Esophagus muscularis mucosa (tissue), 4 donors: ENCODE measurements around the gene MTFP1. TPM values are rescaled to one million over a fixed set of nuclear protein-coding genes. Genes with fewer than 3 reads are reported as not detected.
"Not testable (repeated sequence)": the region's sequence is repeated elsewhere in the genome, so short reads cannot be mapped to it uniquely, and the experiment has no call there.

ENCODE experiments used
- DNase-seq: peaks from one replicate; pipeline ENCODE4 v3.0.0-alpha.2; 2017; ENCODE audit errors: extremely low spot score
- H3K27ac ChIP-seq, 4 donors: fragments of 200-600 bp; sonication (generic); replicated peaks in 1 of 4; 1 replicate in 3 of 4; 2 replicates in 1 of 4; pipeline ENCODE4 v1.5.1; 2016 to 2019; ENCODE audit warnings: mild to moderate bottlenecking in 1 of 4
- H3K27me3 ChIP-seq, 4 donors: fragments of 200-600 bp; sonication (generic); one replicate each; pipeline versions ENCODE4 v1.5.1 to v1.6.0; 2016 to 2019
- H3K36me3 ChIP-seq, 4 donors: fragments of 200-600 bp; sonication (generic); one replicate each; pipeline ENCODE4 v1.5.1; 2016 to 2019
- H3K4me1 ChIP-seq, 4 donors: fragments of 200-600 bp; sonication (generic); one replicate each; pipeline ENCODE4 v1.5.1; 2016 to 2019
- H3K4me3 ChIP-seq, 4 donors: fragments of 200-600 bp; sonication (generic); 1 replicate in 2 of 4; 2 replicates in 2 of 4; pipeline ENCODE4 v1.5.1; 2016 to 2019; ENCODE audit warnings: mild to moderate bottlenecking in 4 of 4, moderate library complexity in 1 of 4
- H3K9me3 ChIP-seq, 4 donors: fragments of 200-600 bp; sonication (generic); 1 replicate in 3 of 4; 2 replicates in 1 of 4; pipeline ENCODE4 v1.5.1; 2016 to 2019
- CTCF ChIP-seq, 3 experiments: fragments of 200-600 bp in 2 of 3; fragments of 450-650 bp in 1 of 3; sonication (generic) in 2 of 3; IDR thresholded peaks; one replicate each; pipeline ENCODE4 v1.5.1; 2017 to 2019; ENCODE audit warnings: antibody characterized with exemption in 3 of 3, mild to moderate bottlenecking in 2 of 3, moderate library complexity in 1 of 3
- EP300 ChIP-seq: sonication (generic); formaldehyde crosslinking; IDR thresholded peaks from one replicate; pipeline ENCODE4 v1.6.1; 2017; ENCODE audit warnings: antibody characterized with exemption
- POLR2A ChIP-seq: fragments of 450-650 bp; IDR thresholded peaks from one replicate; pipeline ENCODE4 v1.6.1; 2017; ENCODE audit warnings: antibody characterized with exemption, moderate library complexity, mild to moderate bottlenecking, low read depth
- POLR2AphosphoS5 ChIP-seq, 2 donors: sonication (generic); formaldehyde crosslinking; IDR thresholded peaks; one replicate each; pipeline ENCODE4 v1.6.1; 2017; ENCODE audit warnings: antibody characterized with exemption in 2 of 2
- WGBS: methylation state at CpG from one replicate; pipeline ENCODE4 v1.1.5; 2018; 5-methylcytosine and 5-hydroxymethylcytosine counted together
- intact Hi-C: fragments of 100-400 bp; cut with DNase I; formaldehyde crosslinking; loops from one replicate; pipeline ENCODE4 v1.15.1; 2023
- total RNA-seq, 4 donors: library from RNA; depleted of rRNA; stranded (reverse); fragments of >200 nt; gene quantifications; one replicate each; pipeline versions ENCODE4 v1.1.0 to v1.2.1, GENCODE V29; 2016

MTFP1 gene
- total RNA-seq, 4 donors from 2014 or later = 1.2 to 7.1 (median 3.4) TPM

GRCh38 chr22:30455075-30455840, 29.7 kb downstream of the MTFP1 start:
- no peak for DNase-seq
- WGBS = 81% methylated on average over 8 of the region's 8 CpGs
- no peaks in the 10 kb centered on the region for H3K9me3 ChIP-seq
- no peak overlapping the region for H3K4me3 ChIP-seq
- intact Hi-C loops = no loop called here
- no peak overlapping the region for H3K27ac ChIP-seq
- H3K4me1 ChIP-seq = no peaks in the 10 kb centered on the region
- H3K27me3 ChIP-seq = peaks cover 0 to 43% (median 0%) of the 10 kb centered on the region in 4 donors
- no peaks in the 10 kb centered on the region for H3K36me3 ChIP-seq
- TF ChIP-seq EP300 = no peak
- no peak for TF ChIP-seq CTCF (IDR thresholded peaks at IDR 0.05)
- no peak for TF ChIP-seq POLR2AphosphoS5 (IDR thresholded peaks at IDR 0.05)
- TF ChIP-seq POLR2A = no peak

- Histone ChIP-seq H3K27ac (no peak overlapping the region), H3K9me3 (no peaks in the 10 kb centered on the region), H3K36me3 (no peaks in the 10 kb centered on the region), H3K4me3 (no peak overlapping the region), H3K27me3 (peaks cover 0 to 32% (median 0%) of the 10 kb centered on the region in 4 donors), H3K4me1 (no peaks in the 10 kb centered on the region)
- DNase-seq = no peak
- intact Hi-C loops = no loop called here
- WGBS = 42% methylated on average over 6 of the region's 8 CpGs
- TF ChIP-seq CTCF (IDR thresholded peaks at IDR 0.05) (no peak), EP300 (no peak), POLR2AphosphoS5 (IDR thresholded peaks at IDR 0.05) (no peak), POLR2A (no peak)
These were observed 32.4 kb downstream of the MTFP1 start for GRCh38 chr22:30457981-30458380.

DNA sequence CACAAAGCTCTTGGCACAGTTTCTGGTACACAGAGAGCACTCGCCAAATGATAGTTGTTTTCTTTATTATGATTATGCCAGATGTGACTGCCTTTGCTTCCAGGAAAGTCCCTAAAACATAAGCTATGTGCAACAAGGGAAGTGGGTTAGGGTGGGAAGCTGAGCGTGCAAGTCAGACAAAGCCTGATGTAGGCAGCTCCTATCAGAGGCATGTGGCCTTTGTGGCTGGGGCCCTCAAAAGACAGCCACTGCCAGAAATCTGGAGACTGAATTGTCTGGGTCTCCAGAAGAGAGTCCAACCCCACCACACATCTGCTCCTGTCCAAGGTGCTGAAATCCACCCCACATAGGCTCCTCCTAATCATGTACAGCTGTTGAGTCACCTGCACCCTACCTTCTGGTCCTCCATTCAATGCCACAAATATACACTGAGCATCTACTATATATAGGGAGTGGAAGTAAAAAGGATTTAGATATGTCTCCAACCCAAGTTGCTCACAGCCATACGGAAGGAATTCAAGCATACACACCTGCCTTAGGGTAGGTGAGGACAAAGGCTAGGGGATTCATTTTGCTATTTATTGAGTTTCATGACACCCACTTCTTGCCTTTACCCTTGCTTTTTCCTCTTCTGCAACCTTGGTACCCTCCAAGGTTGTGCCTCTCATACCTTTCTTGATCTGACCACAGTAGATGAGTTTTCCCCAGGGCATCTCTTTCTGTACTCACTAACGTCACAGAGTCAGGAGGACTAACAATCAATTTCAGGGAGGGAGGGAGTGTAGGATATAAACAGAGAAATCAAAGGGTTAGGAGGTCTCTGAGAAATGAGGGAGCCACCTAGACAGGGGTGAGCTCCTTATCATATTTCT, 33.8 kb downstream of the MTFP1 start:
- no peaks in the 10 kb centered on the region for H3K9me3 ChIP-seq
- H3K4me1 ChIP-seq = no peaks in the 10 kb centered on the region
- H3K36me3 ChIP-seq = no peaks in the 10 kb centered on the region
- DNase-seq = no peak
- H3K27ac ChIP-seq = no peak overlapping the region
- TF ChIP-seq EP300 = no peak
- TF ChIP-seq CTCF (IDR thresholded peaks at IDR 0.05) = no peak
- 68% methylated on average over 4 of the region's 4 CpGs for WGBS
- intact Hi-C loops = no loop called here
- H3K4me3 ChIP-seq = no peak overlapping the region
- peaks cover 0 to 25% (median 0%) of the 10 kb centered on the region in 4 donors for H3K27me3 ChIP-seq

- Histone ChIP-seq H3K27me3 (peaks cover 0 to 25% (median 0%) of the 10 kb centered on the region in 4 donors), H3K9me3 (no peaks in the 10 kb centered on the region), H3K4me1 (no peaks in the 10 kb centered on the region), H3K36me3 (no peaks in the 10 kb centered on the region), H3K4me3 (no peak overlapping the region), H3K27ac (no peak overlapping the region)
- no peak for DNase-seq
- TF ChIP-seq EP300 = no peak
- TF ChIP-seq POLR2A = no peak
- no peak for TF ChIP-seq CTCF (IDR thresholded peaks at IDR 0.05)
- TF ChIP-seq POLR2AphosphoS5 (IDR thresholded peaks at IDR 0.05) = no peak
- intact Hi-C loops = no loop called here
- 79% methylated on average over 4 of the region's 4 CpGs for WGBS
These were observed 34.6 kb downstream of the MTFP1 start for GRCh38 chr22:30460147-30460546.

DNA sequence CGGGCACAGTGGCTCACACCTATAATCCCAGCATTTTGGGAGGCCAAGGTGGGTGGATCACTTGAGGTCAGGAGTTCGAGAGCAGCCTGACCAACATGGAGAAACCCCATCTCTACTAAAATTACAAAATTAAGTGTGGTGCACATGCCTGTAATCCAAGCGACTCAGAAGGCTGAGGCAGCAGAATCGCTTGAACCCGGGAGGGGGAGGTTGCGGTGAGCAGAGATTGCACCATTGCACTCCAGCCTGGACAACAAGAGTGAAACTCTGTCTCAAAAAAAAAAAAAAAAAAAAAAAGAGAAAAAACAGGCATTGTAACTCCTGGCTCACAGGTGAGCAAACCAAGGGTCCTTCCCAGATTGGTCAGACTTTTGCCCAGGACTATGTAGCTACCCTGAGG, 35.0 kb downstream of the MTFP1 start:
- H3K9me3 ChIP-seq, H3K4me3 ChIP-seq, intact Hi-C loops, H3K27ac ChIP-seq, H3K4me1 ChIP-seq, DNase-seq, H3K36me3 ChIP-seq: not testable (repeated sequence)
- WGBS = 82% methylated on average over 6 of the region's 6 CpGs
- peaks cover 0 to 25% (median 0%) of the 10 kb centered on the region in 4 donors for H3K27me3 ChIP-seq
